Body of pancreas (tissue), 4 donors: ENCODE results near the gene NUDCD2. TPM values are rescaled to one million over a fixed set of nuclear protein-coding genes. Genes with fewer than 3 reads are reported as not detected.

ENCODE experiments used
- ATAC-seq: fragments of 150-250 bp; one replicate; pipeline ENCODE4 v1.9.1; 2016
- DNase-seq, 4 donors: peaks; one replicate each; pipeline ENCODE4 v3.0.0-alpha.2; 2019
- H3K27ac ChIP-seq, 4 donors: fragments of 200-600 bp; sonication (generic); 1 replicate in 3 of 4; 2 replicates in 1 of 4; pipeline versions ENCODE4 v1.5.1 to v1.6.1; 2016 to 2019; ENCODE audit warnings: mild to moderate bottlenecking in 1 of 4, mixed read lengths in 1 of 4, moderate library complexity in 1 of 4
- H3K27me3 ChIP-seq, 2 donors: fragments of 200-600 bp; sonication (generic); one replicate each; pipeline ENCODE4 v1.6.0; 2016; ENCODE audit warnings: mild to moderate bottlenecking in 1 of 2
- H3K36me3 ChIP-seq, 2 donors: fragments of 200-600 bp; sonication (generic); replicated peaks in 1 of 2; 2 replicates each; pipeline ENCODE4 v1.5.1; 2016; ENCODE audit warnings: low read depth in 2 of 2; ENCODE audit not compliant: insufficient read depth in 1 of 2
- H3K4me1 ChIP-seq: fragments of 200-600 bp; sonication (generic); one replicate; pipeline ENCODE4 v1.6.0; 2016
- H3K4me3 ChIP-seq, 2 donors: fragments of 200-600 bp; sonication (generic); 1 replicate in 1 of 2; 2 replicates in 1 of 2; pipeline ENCODE4 v1.5.1; 2016 to 2019
- H3K9me3 ChIP-seq, 3 donors: fragments of 200-600 bp; sonication (generic); 1 replicate in 2 of 3; 2 replicates in 1 of 3; pipeline ENCODE4 v1.5.1; 2016
- POLR2A ChIP-seq, 3 donors: fragments of 450-650 bp; IDR thresholded peaks; one replicate each; pipeline ENCODE4 v1.6.1; 2016; ENCODE audit warnings: antibody characterized with exemption in 3 of 3, mild to moderate bottlenecking in 2 of 3
- WGBS, 2 donors: methylation state at CpG; one replicate each; pipeline ENCODE4 v1.1.5; 2017; 5-methylcytosine and 5-hydroxymethylcytosine counted together
- intact Hi-C: fragments of 100-400 bp; cut with DNase I; formaldehyde crosslinking; loops from one replicate; pipeline ENCODE4 v1.15.1; 2023
- total RNA-seq, 2 donors: library from RNA; depleted of rRNA; stranded (reverse); fragments of >200 nt; gene quantifications; one replicate each; pipeline ENCODE4 v1.1.0, GENCODE V29; 2016
- TF ChIP-seq, protein P1 (sequence below), 7 experiments: fragments of 450-650 bp in 4 of 7; fragments of 200-600 bp in 3 of 7; sonication (generic) in 3 of 7; IDR thresholded peaks; one replicate each; pipeline ENCODE4 v1.5.1; 2016 to 2019; ENCODE audit warnings: antibody characterized with exemption in 7 of 7

NUDCD2 gene
- total RNA-seq, 2 donors from 2014 or later: 2.0 to 4.2 TPM

DNA sequence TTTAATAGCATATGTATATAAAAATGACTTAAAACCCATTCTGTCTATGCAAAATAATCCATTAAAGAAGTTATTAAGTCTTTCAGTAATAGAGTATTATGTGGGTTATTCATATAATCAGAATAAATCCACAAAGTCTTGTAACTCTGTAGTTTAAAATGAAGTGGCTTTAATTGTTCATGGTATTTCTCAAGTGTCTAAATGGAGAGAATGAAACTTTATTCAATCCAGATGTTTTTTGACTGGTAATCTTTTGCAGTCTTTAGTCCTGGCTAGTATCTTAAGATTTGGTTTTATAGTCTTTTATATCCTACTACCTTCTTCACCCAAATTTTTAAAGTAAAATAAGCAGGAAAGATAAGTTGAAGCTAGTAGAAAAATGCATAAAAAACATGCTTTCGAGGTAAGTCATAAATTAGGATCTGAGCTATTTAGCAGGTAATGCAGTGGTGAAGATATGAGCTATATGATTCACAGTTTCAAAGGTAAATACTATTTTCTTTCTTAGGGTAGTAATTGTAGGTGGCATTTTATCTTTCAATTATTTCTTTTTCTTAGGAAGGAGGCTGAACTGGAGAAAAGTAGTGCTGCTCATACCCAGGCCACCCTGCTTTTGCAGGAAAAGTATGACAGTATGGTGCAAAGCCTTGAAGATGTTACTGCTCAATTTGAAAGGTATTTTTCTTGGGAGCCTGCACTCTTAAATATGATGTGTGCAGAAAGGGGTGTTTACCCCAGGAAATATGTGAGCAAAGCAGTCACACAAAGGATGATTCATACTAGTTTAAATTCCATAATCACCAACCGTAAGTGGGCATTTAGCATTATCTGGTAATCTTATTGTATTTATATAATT is 18.5 kb upstream of the NUDCD2 start:
- TF ChIP-seq, protein P1, sequence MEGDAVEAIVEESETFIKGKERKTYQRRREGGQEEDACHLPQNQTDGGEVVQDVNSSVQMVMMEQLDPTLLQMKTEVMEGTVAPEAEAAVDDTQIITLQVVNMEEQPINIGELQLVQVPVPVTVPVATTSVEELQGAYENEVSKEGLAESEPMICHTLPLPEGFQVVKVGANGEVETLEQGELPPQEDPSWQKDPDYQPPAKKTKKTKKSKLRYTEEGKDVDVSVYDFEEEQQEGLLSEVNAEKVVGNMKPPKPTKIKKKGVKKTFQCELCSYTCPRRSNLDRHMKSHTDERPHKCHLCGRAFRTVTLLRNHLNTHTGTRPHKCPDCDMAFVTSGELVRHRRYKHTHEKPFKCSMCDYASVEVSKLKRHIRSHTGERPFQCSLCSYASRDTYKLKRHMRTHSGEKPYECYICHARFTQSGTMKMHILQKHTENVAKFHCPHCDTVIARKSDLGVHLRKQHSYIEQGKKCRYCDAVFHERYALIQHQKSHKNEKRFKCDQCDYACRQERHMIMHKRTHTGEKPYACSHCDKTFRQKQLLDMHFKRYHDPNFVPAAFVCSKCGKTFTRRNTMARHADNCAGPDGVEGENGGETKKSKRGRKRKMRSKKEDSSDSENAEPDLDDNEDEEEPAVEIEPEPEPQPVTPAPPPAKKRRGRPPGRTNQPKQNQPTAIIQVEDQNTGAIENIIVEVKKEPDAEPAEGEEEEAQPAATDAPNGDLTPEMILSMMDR (IDR thresholded peaks at IDR 0.05): no peak
- no peak for TF ChIP-seq POLR2A (IDR thresholded peaks at IDR 0.05)
- H3K9me3 ChIP-seq: peaks cover 0 to 4% (median 0%) of the 10 kb centered on the region in 3 donors
- H3K27ac ChIP-seq: no peak overlapping the region
- WGBS, 2 donors: 95 to 98% methylated on average over 2 of the region's 2 CpGs
- H3K4me3 ChIP-seq: no peak overlapping the region
- no peaks in the 10 kb centered on the region for H3K4me1 ChIP-seq
- H3K36me3 ChIP-seq: no peaks in the 10 kb centered on the region
- no peak for ATAC-seq
- no peak for DNase-seq
- no peaks in the 10 kb centered on the region for H3K27me3 ChIP-seq
- intact Hi-C loops: no loop called here

DNA sequence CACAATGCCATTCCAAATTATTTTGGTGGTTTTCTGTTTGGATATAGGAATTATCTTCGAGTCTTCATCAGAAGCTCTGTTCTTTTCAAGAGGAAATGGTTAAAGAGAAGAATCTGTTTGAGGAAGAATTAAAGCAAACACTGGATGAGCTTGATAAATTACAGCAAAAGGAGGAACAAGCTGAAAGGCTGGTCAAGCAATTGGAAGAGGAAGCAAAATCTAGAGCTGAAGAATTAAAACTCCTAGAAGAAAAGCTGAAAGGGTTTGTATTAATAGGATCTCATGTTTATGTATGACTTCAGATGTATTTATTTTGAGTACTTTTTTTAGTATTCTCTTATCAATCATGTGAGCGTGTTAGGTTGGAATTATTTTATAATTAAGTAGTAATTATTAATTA is 15.5 kb upstream of the NUDCD2 start:
- H3K4me1 ChIP-seq: no peaks in the 10 kb centered on the region
- no peak for TF ChIP-seq POLR2A (IDR thresholded peaks at IDR 0.05)
- TF ChIP-seq, protein P1 (IDR thresholded peaks at IDR 0.05): no peak
- H3K36me3 ChIP-seq: no peaks in the 10 kb centered on the region
- intact Hi-C loops: no loop called here
- peaks cover 0 to under 1% (median 0%) of the 10 kb centered on the region in 3 donors for H3K9me3 ChIP-seq
- 78 to 80% methylated on average over 2 of the region's 2 CpGs for WGBS, 2 donors
- no peak overlapping the region for H3K27ac ChIP-seq
- ATAC-seq: no peak
- no peak for DNase-seq
- H3K4me3 ChIP-seq: no peak overlapping the region
- no peaks in the 10 kb centered on the region for H3K27me3 ChIP-seq

DNA sequence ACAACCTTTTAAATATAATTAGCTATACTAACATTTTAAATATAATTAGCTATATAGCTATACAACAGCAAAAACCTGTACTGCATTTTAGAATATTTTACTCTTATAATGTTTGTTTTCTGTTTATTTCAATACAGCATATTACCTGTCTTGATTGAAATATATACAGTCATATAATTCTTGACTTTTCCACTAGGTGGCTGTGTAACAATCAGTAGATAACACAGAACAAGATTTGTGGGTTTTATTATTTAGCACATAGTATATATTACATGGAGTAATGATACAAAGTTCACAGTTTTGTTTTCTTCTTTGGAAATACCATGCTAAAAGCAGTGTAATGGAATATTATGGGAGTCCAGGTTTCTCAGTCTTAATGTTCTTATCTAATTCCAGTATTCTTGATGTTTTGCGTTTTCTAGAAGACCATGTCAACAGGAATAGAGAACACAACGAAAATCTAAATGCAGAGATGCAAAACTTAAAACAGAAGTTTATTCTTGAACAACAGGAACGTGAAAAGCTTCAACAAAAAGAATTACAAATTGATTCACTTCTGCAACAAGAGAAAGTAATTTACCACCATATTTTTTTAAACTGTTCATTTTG is 13.8 kb upstream of the NUDCD2 start:
- no peaks in the 10 kb centered on the region for H3K4me1 ChIP-seq
- H3K36me3 ChIP-seq: no peaks in the 10 kb centered on the region
- no peaks in the 10 kb centered on the region for H3K27me3 ChIP-seq
- no peak overlapping the region for H3K27ac ChIP-seq
- DNase-seq (no peak), ATAC-seq (peak; percentile 73)
- TF ChIP-seq POLR2A (IDR thresholded peaks at IDR 0.05): no peak
- TF ChIP-seq, protein P1 (IDR thresholded peaks at IDR 0.05): peak in 6 of 7 experiments; percentile 28 to 47 (median 40)
- no peak overlapping the region for H3K4me3 ChIP-seq
- H3K9me3 ChIP-seq: no peaks in the 10 kb centered on the region
- WGBS, 2 donors: 69 to 80% methylated on average over 3 of the region's 3 CpGs
- intact Hi-C loops: no loop called here

DNA sequence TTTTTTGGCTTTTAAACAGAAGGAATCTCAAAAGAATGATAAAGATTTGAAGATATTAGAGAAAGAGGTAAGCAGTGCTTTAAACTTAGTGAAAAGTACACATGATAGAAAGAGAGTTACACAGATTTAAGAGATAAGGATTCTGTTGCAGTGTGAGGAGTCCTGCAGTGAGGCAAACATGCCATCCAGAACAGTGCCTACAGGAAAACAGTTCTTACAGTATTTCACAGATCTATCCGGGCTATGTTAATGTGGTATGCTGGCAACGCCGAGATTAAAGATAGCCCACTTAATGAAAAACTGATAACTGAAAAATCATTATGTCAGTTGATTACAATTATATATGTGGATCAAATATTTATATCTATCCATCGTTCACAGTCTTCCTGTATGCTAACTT is 7.8 kb upstream of the NUDCD2 start:
- Histone ChIP-seq H3K27ac (no peak overlapping the region), H3K27me3 (no peaks in the 10 kb centered on the region), H3K4me1 (no peaks in the 10 kb centered on the region), H3K36me3 (no peaks in the 10 kb centered on the region), H3K4me3 (no peak overlapping the region), H3K9me3 (no peaks in the 10 kb centered on the region)
- no peak for ATAC-seq
- intact Hi-C loops: no loop called here
- TF ChIP-seq, protein P1 (IDR thresholded peaks at IDR 0.05): no peak
- no peak for TF ChIP-seq POLR2A (IDR thresholded peaks at IDR 0.05)
- 66 to 81% methylated on average over 4 of the region's 4 CpGs for WGBS, 2 donors
- no peak for DNase-seq
